Embryonic facial prominence (tissue), 1 donor: Measurements from ENCODE around the gene RNF14.
"Not testable (repeated sequence)": the region's sequence is repeated elsewhere in the genome, so short reads cannot be mapped to it uniquely, and the experiment has no call there.

Experiments
- DNase-seq: peaks from one replicate; pipeline ENCODE4 v3.0.0-alpha.2; 2016; ENCODE audit errors: extremely low spot score

The RNF14 gene, protein sequence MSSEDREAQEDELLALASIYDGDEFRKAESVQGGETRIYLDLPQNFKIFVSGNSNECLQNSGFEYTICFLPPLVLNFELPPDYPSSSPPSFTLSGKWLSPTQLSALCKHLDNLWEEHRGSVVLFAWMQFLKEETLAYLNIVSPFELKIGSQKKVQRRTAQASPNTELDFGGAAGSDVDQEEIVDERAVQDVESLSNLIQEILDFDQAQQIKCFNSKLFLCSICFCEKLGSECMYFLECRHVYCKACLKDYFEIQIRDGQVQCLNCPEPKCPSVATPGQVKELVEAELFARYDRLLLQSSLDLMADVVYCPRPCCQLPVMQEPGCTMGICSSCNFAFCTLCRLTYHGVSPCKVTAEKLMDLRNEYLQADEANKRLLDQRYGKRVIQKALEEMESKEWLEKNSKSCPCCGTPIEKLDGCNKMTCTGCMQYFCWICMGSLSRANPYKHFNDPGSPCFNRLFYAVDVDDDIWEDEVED

DNA sequence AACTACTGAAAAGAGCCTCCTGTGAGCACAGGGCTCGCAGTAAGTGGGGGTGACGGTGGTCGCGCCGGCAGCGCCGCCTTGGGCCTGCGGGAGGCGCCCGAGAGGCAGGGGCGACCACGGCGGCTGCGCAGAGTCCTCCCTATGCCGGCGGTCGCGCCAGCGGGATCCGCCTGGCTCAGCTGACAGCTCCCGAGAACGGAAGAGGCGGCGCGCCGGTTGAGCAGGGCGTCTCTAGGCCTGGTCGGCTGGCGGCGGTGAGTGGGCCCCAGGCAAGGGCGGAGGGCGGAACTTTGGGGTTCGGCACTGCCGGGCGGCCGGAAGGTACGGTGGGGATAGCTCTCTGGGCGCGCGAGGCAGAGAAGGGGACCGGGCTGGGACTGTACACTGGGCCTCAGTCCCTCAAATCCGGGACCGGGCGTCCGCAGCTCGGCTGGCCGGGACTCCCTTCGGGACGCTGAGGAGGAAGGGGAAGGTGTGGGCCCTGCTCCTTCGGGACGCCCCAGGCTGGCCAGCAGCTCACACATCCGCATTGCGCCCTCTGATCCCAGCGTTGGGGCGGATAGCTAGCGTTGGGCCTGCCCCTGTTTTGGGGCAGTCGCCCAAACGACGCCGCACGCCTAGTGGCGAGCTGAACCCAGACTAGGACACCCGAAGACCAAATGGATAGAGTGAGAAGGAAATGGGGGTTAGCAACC is at the start of gene RNF14:
Gene RNF14, plus strand, starts transcription at position 192 of the 695 bp plus-strand sequence. CDS start 4,484 bp downstream, outside the sequence.
- peak; percentile 89 for DNase-seq

DNA sequence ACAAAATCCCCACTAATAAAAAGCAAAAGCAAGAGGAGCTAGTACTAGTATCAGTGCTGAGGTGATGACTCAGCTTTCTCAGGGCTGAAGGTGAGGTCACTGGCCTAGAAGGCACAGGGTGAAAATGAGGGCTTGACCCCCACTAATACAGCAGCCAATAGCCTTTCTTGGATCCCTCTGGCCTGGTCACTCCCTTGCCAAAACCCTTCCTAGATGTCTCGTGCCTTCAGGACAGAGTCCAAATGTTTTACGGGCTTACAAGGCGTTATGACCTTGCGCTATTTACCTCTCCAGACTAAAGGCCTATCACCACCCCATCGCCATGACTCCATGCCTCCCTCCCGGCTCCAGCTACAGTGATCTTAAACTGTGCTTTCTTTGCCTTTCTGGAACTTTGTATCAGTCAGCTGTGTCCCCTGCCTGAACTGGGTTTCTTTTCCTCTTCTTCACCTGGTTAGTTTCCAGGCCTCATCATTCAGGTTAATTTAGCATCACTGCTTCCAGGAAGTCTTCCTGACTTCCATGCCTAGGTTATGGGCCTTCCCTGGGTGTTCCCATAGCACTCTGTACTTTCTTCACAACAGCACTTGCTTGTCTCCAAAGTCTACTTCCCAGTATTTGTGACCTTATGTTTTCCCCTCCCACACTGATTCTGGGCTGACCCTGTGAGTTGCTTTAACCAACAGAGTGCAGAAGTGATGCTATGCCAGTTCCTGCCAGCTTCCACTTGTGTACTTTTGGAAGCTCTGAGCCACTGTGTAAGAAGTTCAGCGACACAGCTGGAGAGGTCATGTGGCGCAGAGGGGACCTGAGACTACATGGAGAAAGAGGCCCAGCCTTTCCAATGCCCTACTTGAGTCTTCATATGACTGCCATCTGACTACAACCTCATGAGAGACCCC is 49.4 kb upstream of the RNF14 start:
- no peak for DNase-seq

DNA sequence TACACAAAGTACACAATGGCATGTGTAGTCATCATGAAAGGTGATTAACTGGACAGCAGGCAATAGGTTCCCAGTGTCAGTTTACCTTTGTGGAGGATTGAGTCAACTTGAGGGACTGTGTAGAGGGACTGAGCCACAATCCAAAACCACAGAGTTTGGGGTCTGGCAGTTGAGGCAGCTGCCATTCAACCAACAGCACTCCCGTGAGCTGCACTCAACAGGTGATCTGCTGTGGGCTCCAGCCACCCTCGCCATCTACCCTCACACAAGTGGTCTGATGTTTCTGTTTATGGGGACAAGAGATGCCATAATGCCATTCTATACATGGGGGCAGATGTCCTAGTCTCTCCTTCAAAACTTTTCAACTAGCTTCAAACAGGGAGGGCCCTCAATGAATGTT is 48.1 kb upstream of the RNF14 start:
- no peak for DNase-seq

DNA sequence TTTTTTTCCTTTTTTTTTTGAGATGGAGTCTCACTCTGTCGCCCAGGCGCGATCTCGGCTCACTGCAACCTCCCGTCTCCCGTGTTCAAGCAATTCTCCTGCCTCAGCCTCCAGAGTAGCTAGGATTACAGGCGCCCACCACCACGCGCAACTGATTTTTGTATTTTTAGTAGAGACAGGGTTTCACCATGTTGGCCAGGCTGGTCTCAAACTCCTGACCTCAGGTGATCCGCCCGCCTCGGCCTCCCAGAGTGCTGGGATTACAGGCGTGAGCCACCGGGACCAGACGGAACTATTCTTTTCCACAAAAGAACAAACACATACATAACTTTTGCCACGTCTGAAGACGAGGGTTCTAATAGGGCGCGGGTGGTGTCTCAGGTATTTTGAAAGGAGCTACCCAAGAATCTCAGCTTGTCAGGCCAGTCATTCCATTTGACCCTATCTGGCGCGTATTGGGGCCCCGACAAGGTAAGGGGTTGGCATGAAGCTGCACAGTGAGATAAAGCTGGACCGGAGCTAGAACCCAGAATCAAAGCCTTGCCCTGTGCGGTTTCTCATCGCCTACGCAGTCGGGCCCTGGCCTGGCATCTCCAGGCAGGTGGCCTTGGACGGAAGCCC is 46.0 kb upstream of the RNF14 start:
- not testable (repeated sequence) for DNase-seq

DNA sequence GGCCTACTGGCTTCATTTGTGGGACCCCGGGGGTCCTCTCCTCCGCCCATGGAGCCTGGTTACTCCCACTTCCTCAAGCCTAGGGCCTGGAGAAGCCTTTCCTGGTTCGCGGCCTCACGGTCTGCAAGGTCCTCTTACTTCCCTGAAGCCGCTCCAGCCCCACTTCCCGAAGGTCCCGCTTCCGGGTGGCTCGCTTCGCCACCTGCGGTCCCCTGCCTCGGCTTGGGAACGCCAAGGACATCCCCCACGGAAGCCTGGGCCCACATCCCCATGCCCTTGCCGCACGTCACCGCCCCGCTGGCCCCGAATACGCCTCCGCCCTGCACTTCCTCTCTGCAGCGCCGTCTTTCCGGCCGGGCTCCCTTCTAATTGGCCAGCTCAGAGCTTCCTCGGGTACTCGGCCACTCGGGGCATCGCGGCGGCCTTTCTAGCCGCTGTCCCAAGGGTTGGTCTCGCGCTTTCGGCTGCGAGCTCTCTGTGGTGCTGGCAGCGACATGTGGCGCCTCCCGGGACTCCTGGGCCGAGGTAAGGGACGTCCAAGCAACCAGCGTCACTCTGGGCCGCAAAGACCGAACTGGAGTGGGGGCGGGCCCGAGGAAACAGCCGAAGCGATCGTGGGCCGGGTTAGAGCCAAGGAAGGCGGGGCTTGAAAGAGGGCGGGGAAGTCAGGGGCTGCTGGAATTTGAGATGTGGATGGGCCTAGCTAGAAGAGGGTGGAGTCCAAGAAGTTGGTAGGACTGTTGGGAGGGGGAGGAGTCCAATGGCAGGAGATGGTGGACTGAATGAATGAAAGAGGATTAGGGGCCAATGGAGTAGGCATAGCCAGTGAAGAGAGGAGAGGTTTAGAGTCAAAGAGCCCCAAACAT is 45.2 kb upstream of the RNF14 start, which contains the start of gene DELE1:
Gene DELE1, plus strand, starts transcription at position 424 of the 866 bp plus-strand sequence. Its CDS starts 71 bp downstream, at position 495.
- peak; percentile 90 for DNase-seq

DNA sequence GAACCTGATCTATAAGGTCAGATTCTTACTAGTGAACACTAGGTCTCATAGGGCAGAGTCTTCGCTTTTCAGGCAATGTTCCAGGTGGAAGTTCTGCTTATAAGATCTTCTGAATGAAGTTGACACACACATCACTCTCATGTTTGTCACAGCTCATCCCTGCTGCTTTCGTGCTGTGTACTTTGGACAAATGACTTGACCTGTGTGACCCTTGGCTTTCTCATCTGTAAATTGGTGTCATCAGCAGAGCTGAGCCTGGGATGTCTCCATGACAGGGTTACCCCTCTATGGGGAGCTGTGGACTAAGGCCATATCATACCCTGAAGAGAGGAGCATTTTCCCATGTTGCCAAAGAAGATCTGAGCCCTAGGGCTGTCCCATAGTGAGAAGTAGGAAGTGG is 42.5 kb upstream of the RNF14 start:
- DNase-seq: no peak

DNA sequence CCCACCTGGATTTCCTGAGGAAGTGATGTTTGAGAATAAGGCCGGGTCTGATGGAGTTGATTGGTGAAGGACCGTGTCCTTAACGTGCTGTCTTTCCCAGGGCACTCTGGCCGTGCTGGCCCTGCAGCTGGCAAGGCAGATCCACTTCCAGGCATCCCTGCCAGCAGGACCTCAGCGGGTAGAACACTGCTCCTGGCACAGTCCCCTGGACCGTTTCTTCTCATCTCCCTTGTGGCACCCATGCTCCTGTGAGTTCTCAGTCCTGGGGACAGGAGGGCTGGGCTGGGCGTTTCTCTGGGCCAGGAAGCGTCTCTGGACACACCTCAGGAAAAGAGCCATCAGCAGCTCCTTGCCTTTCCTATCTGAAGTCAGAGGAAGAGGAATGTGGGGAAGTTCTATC is 40.9 kb upstream of the RNF14 start:
- no peak for DNase-seq

DNA sequence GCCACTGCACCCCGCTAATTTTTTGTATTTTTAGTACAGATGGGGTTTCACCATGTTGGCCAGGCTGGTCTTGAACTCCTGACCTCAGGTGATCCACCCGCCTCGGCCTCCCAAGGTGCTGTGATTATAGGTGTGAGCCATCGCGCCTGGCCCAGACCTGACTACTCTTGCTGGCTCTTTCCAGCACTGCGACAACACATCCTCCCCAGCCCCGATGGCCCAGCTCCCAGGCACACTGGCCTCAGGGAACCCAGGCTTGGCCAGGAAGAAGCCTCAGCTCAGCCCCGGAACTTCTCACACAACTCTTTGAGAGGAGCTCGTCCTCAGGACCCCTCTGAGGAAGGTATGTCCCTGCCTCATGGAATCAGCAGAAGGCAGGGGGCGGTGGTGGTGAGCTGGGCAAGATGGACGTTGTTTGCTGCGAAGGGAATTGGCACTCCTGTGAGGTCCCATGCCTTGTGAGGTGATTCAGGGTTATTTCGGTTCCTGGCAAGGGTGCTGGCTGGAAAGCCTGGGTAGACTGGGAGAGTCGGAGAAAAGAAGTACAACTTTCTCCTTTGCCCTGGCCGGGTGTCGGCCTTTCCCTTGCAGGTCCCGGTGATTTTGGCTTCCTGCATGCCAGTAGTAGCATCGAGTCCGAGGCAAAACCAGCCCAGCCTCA is 39.4 kb upstream of the RNF14 start:
- no peak for DNase-seq

DNA sequence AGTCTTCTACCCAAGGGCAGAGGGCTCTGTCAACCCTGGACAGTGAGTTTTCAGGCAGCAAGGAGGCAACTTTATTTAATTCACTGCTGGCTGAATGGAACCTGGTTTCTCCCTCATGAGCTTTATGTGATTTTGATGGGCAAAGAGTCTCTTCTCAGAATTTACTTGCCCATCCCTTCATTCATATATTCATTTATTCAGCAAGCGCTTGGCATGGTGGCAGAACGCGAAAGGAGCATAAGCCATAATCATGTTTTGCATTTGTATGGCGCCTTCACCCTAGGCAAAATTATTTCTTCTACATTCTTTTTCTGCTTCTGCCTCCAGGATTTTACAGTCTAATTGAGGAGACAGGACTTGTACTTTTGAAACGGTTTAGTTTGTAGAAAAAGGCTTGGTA is 37.2 kb upstream of the RNF14 start:
- no peak for DNase-seq

DNA sequence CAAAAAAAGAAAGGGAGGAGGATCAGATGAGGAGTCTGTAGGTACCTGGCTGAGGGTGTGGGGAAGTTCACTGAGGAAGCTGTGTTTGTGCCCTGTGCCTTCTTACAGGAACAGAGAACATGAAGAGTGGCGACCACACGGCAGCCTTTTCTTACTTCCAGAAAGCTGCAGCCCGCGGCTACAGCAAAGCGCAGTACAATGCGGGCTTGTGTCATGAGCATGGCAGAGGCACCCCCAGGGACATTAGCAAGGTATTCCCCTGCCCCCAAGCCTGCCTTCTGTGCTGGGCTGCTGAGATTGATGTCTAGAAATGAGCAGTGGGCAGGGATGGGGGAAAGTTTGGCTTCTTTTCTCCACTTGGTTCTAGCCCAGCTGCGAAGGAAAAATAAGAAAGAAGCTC is 35.8 kb upstream of the RNF14 start:
- DNase-seq: no peak

DNA sequence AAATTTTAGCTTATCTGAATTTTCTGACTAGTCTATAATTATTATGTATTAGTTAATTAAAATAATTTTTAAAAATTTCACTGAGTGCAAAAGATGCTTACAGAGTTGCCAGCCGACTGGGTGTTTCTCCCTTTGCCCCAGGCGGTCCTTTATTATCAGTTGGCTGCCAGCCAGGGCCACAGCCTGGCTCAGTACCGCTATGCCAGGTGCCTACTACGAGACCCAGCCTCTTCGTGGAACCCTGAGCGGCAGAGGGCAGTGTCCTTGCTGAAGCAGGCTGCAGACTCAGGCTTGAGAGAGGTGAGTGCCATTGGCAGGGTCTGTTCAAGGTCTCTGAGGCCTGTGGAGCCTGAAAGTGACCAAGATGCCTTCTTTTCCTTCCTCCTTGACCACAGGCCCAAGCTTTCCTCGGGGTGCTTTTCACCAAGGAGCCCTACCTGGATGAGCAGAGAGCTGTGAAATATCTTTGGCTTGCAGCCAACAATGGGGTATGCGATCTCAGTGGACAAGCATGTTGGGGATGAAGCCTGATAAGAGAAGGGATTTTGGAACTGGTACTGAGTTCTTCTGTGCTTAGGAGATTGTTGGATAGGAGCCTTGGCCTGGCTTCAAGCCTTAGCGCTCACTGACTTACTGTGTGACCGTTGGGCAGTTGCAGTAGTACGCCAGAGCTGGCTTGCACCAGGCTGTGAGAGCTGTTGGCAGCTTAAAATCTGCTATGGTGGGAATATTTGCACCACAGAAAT is 34.6 kb upstream of the RNF14 start:
- DNase-seq: no peak

DNA sequence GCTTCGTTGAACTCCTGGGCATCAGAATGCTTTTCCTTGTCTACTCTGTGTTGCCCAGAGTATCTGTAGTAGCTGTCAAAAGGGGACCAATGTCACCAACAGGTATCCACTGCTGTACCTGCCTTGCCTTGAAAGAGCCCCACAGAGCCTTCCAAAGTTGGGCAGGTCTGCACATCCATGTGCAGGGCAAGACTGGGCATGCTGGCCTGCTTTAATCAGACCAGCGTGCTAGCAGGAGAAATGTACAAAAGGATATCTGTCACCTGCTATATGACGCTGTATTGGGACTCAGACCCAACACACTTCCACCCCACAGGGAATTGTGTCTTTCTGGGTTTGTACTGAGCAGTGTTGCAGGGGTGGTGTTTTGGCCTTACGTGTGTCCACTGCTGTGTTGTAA is 33.4 kb upstream of the RNF14 start:
- no peak for DNase-seq

DNA sequence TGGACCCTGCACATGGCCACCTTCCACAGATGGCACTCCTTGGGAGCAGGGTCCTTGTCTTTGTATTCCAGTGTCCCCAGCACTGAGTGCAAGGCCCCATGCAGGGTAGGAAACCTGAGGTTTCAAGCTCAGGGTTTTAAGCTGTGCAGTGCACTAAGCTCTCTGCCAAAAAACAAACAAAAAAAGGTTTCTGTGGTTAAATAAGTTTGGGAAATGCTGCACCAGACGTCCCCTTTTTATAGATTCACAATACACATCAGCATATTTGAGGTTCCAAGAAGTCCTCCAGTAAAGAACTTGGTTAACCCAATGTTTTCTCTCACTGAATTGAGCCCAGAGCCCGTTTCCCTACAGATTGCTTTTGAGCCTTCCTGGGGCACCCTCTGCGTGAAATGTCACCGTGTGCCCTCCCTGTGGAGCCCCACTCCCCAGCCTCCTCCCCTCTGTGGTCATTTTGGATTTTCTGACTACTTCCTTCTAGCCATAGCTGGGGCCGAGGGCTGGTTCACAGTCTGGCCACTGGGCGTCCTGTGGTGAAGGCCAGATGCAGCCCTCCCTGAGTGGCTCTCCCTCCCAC is 28.1 kb upstream of the RNF14 start:
- DNase-seq: no peak

DNA sequence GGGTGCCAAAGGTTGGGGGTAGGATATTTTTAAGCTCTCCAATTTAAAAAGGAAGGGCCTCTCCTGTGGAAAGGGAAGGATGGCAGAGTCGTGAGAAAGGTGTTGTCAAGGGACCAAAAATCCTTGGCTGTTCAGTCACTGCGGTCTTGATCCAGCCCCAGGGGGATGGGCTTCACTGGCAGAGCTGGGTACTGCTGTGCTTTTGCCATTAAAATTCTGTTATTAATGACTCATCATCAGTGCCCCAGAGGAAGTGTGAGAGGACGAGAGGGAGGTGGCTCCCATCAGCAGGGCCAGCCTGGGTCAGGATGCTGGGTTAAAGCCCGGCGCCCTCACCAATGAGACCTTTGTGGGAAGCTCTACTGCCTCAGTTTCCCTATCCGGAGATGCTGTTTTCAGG is 27.6 kb upstream of the RNF14 start:
- DNase-seq: no peak

DNA sequence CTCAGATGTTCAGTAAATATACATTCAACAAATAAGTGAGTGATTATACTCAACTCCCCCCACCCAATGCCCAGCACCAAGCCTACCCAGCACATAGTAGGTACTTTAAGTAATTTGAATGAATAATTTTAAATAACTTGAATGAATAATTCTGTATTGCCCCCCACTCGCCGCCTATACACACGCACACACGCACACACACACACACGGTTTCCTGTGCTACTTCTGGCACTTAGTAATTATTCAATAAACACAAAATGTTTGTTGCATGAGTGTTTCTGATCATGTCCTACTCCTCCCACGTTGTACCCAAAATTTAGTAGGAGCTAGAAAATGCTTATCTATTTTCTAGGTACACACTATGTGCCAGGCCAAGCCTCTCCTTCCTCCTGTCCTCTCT is 27.1 kb upstream of the RNF14 start:
- DNase-seq: no peak

DNA sequence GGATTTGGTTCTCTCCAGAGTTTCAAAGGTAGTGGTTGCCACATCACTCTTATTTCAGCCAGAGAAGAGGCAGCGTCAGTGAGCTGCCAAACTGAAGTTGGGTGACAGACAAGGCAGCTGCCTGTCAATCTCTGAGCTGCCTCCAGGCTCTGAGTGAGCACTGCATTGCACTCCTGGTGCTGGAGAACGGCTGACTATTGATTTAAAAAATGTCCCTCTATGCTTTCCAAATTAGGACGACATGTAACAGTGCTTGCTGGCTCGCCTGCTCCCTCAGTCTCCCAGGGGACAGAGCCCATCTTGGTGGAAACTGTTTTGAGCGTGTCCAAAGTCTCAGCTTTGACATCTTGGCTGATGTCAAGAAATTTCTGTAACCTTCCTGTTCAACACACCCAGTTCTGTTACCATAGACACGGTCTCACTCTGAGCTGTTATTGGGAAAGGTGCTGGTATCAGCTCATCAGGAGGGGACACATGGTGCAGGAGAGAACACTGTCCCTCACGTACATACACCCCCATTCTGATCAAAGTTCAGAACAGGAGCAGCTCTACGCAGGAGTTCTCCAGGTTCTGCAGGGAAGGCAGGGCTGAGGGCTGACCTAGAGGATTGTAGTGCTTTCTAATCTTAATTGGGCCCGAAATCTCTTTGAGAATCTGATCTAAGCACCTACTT is 26.6 kb upstream of the RNF14 start:
- no peak for DNase-seq

DNA sequence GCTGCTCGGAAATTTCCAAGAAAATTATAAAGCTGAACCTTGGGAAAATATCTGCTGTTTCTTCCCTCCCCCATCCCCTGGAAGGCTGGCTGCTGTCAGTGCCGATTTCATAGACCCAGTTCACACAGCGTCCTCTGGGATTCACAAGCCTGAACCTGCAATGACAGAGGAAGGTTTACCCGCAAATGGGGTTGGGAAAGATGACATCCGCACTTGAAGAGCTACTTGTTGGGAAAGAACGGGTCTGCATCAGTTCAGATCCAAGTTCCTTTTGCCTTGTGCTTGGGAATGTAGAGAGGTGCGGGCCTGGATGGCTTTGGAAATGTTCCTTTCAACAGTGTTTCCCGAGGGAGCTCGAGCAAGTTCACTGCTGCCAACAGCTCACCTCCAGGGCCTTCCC is 24.8 kb upstream of the RNF14 start:
- no peak for DNase-seq

DNA sequence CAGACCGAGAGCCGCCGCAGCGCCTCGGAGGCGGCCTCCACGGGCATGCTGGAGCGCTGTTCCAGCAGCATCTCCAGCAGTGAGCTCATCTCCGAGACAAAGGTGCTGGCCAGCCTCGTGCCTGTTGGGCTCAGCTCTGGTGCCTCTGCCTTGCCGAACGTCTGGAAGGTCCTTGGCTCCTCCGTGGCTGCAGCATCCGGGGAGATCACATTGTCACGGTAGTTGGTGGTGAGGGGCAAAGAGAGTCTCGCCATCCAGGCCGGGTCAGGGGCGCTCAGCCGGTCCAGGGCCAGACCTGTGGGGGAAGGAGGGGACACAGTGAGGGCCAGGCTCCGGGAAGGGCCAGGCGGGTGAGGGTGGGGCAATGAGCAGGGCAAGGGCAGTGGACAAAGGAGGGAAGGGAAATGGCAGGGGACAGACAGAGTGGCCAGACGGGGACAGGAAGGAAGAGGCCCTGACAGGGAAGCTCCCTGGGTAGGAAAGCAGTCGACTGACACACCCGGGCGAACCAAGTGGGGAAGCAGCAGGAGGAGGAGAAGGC is 23.3 kb upstream of the RNF14 start:
- no peak for DNase-seq
